Tibial nerve (tissue), 4 donors: ENCODE data around the gene SLC25A20. TPM values are rescaled to one million over a fixed set of nuclear protein-coding genes. Genes with fewer than 3 reads are reported as not detected.

Experiments used
- DNase-seq, 2 donors: peaks; one replicate each; pipeline ENCODE4 v3.0.0-alpha.2; 2019; ENCODE audit warnings: low spot score in 2 of 2
- H3K27ac ChIP-seq, 4 donors: fragments of 200-600 bp; sonication (generic) in 3 of 4; one replicate each; pipeline ENCODE4 v1.5.1; 2017 to 2019; ENCODE audit warnings: mild to moderate bottlenecking in 1 of 4
- H3K27me3 ChIP-seq, 2 donors: fragments of 200-600 bp; sonication (generic) in 1 of 2; one replicate each; pipeline versions ENCODE4 v1.5.1 to v1.6.0; 2017 to 2019
- H3K36me3 ChIP-seq, 3 donors: fragments of 200-600 bp; sonication (generic); one replicate each; pipeline ENCODE4 v1.5.1; 2018 to 2019
- H3K4me1 ChIP-seq, 4 donors: fragments of 200-600 bp; sonication (generic) in 3 of 4; one replicate each; pipeline ENCODE4 v1.5.1; 2017 to 2019
- H3K4me3 ChIP-seq, 4 donors: fragments of 200-600 bp; sonication (generic) in 3 of 4; one replicate each; pipeline ENCODE4 v1.5.1; 2017 to 2019; ENCODE audit warnings: mild to moderate bottlenecking in 1 of 4, moderate library complexity in 1 of 4
- H3K9me3 ChIP-seq, 4 donors: fragments of 200-600 bp; sonication (generic) in 3 of 4; one replicate each; pipeline ENCODE4 v1.5.1; 2017 to 2019
- EP300 ChIP-seq, 2 donors: sonication (generic); formaldehyde crosslinking; IDR thresholded peaks; one replicate each; pipeline ENCODE4 v1.6.1; 2017; ENCODE audit warnings: antibody characterized with exemption in 2 of 2, mild to moderate bottlenecking in 1 of 2
- POLR2A ChIP-seq, 2 donors: fragments of 450-650 bp; IDR thresholded peaks; one replicate each; pipeline ENCODE4 v1.6.1; 2017; ENCODE audit warnings: antibody characterized with exemption in 2 of 2, mild to moderate bottlenecking in 2 of 2, moderate library complexity in 2 of 2
- WGBS, 2 donors: methylation state at CpG; one replicate each; pipeline ENCODE4 v1.1.5; 2018; 5-methylcytosine and 5-hydroxymethylcytosine counted together
- total RNA-seq, 4 donors: library from RNA; depleted of rRNA; stranded (reverse); fragments of >200 nt; gene quantifications; one replicate each; pipeline ENCODE4 v1.1.0, GENCODE V29; 2016
- TF ChIP-seq, protein P1 (sequence below), 5 experiments: fragments of 200-600 bp in 3 of 5; fragments of 450-650 bp in 2 of 5; sonication (generic) in 3 of 5; IDR thresholded peaks; one replicate each; pipeline ENCODE4 v1.5.1; 2016 to 2019; ENCODE audit warnings: antibody characterized with exemption in 5 of 5, mild to moderate bottlenecking in 3 of 5, moderate library complexity in 2 of 5

Gene SLC25A20
- total RNA-seq, 4 donors from 2014 or later = 19.6 to 39.3 (median 22.1) TPM

DNA sequence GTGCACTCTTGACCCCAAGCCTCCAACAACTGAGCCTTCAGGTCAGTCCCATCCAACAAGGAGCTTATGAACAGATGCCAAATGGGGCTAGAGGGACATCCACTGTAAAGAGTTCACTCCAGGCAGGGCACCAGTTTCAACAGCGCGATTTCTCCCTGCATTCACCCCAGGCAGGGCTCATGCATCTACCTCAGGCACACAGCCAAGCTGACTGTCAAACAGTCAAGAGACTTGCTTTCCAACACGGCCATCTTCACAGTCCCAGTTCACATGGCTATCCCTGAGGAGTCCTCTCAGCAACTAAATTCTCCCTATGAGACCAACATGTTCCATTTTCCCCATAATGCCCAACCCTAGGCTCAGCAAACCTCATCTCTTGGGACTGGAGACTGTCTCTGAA is 17.7 kb downstream of the SLC25A20 start:
- no peak overlapping the region for H3K27ac ChIP-seq
- H3K36me3 ChIP-seq = peaks cover 0 to 54% (median 0%) of the 10 kb centered on the region in 3 donors
- no peak for DNase-seq
- peaks cover 0 to 3% (median 0%) of the 10 kb centered on the region in 4 donors for H3K4me1 ChIP-seq
- H3K4me3 ChIP-seq = no peak overlapping the region
- no peaks in the 10 kb centered on the region for H3K9me3 ChIP-seq
- 79 to 86% methylated on average over 3 of the region's 3 CpGs for WGBS, 2 donors
- H3K27me3 ChIP-seq = no peaks in the 10 kb centered on the region
- TF ChIP-seq EP300 (IDR thresholded peaks at IDR 0.05) (no peak), POLR2A (IDR thresholded peaks at IDR 0.05) (no peak)
- TF ChIP-seq, protein P1, sequence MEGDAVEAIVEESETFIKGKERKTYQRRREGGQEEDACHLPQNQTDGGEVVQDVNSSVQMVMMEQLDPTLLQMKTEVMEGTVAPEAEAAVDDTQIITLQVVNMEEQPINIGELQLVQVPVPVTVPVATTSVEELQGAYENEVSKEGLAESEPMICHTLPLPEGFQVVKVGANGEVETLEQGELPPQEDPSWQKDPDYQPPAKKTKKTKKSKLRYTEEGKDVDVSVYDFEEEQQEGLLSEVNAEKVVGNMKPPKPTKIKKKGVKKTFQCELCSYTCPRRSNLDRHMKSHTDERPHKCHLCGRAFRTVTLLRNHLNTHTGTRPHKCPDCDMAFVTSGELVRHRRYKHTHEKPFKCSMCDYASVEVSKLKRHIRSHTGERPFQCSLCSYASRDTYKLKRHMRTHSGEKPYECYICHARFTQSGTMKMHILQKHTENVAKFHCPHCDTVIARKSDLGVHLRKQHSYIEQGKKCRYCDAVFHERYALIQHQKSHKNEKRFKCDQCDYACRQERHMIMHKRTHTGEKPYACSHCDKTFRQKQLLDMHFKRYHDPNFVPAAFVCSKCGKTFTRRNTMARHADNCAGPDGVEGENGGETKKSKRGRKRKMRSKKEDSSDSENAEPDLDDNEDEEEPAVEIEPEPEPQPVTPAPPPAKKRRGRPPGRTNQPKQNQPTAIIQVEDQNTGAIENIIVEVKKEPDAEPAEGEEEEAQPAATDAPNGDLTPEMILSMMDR (IDR thresholded peaks at IDR 0.05) = no peak

GRCh38 chr3:48879994-48880377 is 18.7 kb downstream of the SLC25A20 start:
- peaks cover 0 to 54% (median 0%) of the 10 kb centered on the region in 3 donors for H3K36me3 ChIP-seq
- no peaks in the 10 kb centered on the region for H3K27me3 ChIP-seq
- H3K9me3 ChIP-seq = no peaks in the 10 kb centered on the region
- no peak overlapping the region for H3K4me3 ChIP-seq
- H3K27ac ChIP-seq = no peak overlapping the region
- no peak for DNase-seq
- 83 to 92% methylated on average over 6 of the region's 6 CpGs for WGBS, 2 donors
- no peak for TF ChIP-seq POLR2A (IDR thresholded peaks at IDR 0.05)
- TF ChIP-seq EP300 (IDR thresholded peaks at IDR 0.05) = no peak
- TF ChIP-seq, protein P1 (IDR thresholded peaks at IDR 0.05) = no peak
- peaks cover 0 to 3% (median 0%) of the 10 kb centered on the region in 4 donors for H3K4me1 ChIP-seq

GRCh38 chr3:48879307-48879993 is 19.2 kb downstream of the SLC25A20 start:
- TF ChIP-seq POLR2A (IDR thresholded peaks at IDR 0.05) (no peak), EP300 (IDR thresholded peaks at IDR 0.05) (no peak)
- TF ChIP-seq, protein P1 (IDR thresholded peaks at IDR 0.05) = no peak
- peaks cover 0 to 54% (median 0%) of the 10 kb centered on the region in 3 donors for H3K36me3 ChIP-seq
- no peak overlapping the region for H3K4me3 ChIP-seq
- H3K27ac ChIP-seq = no peak overlapping the region
- H3K9me3 ChIP-seq = no peaks in the 10 kb centered on the region
- 86 to 89% methylated on average over 6 of the region's 6 CpGs for WGBS, 2 donors
- no peaks in the 10 kb centered on the region for H3K27me3 ChIP-seq
- no peak for DNase-seq
- peaks cover 0 to 3% (median 0%) of the 10 kb centered on the region in 4 donors for H3K4me1 ChIP-seq

GRCh38 chr3:48877671-48878070 is 21.0 kb downstream of the SLC25A20 start:
- Histone ChIP-seq H3K4me1 (peaks cover 0 to 3% (median 0%) of the 10 kb centered on the region in 4 donors), H3K27me3 (no peaks in the 10 kb centered on the region), H3K36me3 (peaks cover 0 to 54% (median 0%) of the 10 kb centered on the region in 3 donors), H3K27ac (no peak overlapping the region), H3K4me3 (no peak overlapping the region), H3K9me3 (no peaks in the 10 kb centered on the region)
- no peak for DNase-seq
- TF ChIP-seq, protein P1 (IDR thresholded peaks at IDR 0.05) = no peak
- TF ChIP-seq POLR2A (IDR thresholded peaks at IDR 0.05) (no peak), EP300 (IDR thresholded peaks at IDR 0.05) (no peak)
- WGBS, 2 donors = 91 to 97% methylated on average over 8 of the region's 8 CpGs

DNA sequence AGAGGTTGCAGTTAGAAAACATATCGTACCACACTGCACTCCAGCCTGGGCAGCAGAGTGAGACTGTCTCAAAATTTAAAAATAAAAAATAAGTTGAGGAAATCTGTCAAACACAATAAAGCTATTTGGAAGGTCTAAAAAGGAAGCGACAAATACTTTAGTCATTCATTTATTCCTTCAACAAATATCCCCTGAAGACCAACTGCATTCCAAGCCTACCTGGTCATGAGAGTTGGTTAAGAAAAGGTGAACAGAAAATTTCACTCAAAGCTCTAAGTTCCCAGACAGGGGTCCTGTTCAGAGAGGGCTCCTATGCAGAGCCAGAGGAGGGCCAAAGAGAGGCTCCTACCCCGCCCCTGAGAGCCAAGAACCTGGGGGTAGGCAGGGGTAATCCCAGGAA is 35.6 kb downstream of the SLC25A20 start:
- TF ChIP-seq POLR2A (IDR thresholded peaks at IDR 0.05) = no peak
- TF ChIP-seq EP300 (IDR thresholded peaks at IDR 0.05) = no peak
- TF ChIP-seq, protein P1 (IDR thresholded peaks at IDR 0.05) = no peak
- DNase-seq = no peak
- WGBS, 2 donors = 94 to 98% methylated on average over 3 of the region's 3 CpGs
- no peak overlapping the region for H3K4me3 ChIP-seq
- H3K27me3 ChIP-seq = no peaks in the 10 kb centered on the region
- no peaks in the 10 kb centered on the region for H3K4me1 ChIP-seq
- H3K36me3 ChIP-seq = peaks cover 0 to 57% (median 9%) of the 10 kb centered on the region in 3 donors
- H3K9me3 ChIP-seq = no peaks in the 10 kb centered on the region
- no peak overlapping the region for H3K27ac ChIP-seq
